HepG2 (cell line): ENCODE measurements around the gene MRM2. TPM values are rescaled to one million over a fixed set of nuclear protein-coding genes. Genes with fewer than 3 reads are reported as not detected.
A peak's percentile ranks its signal among the peaks of the same experiment; 100 is the strongest.
"Not testable (repeated sequence)": the region's sequence is repeated elsewhere in the genome, so short reads cannot be mapped to it uniquely, and the experiment has no call there.

Experiments
- ATAC-seq: fragments of 200-7000 bp; cut with Tn5 transposase; 3 replicates; pipeline ENCODE4 v1.9.1; 2020; ENCODE audit warnings: mild to moderate bottlenecking, moderate library complexity
- BruUV-seq: library from RNA; stranded (reverse); fragments of 400-500 nt; replicated peaks from 2 replicates; lab custom pipeline; 2021; lab: Mats Ljungman, UMichigan
- CTCF ChIA-PET: fragments of 300-600 bp; formaldehyde crosslinking; extraction: SDS; loops from one replicate; lab custom pipeline; 2021; ENCODE audit warnings: low total read pairs, inconsistent platforms, low intra/inter-chr PET ratio; lab: Yijun Ruan, JAX
- POLR2A ChIA-PET: fragments of 350-600 bp; sonication (Branson Sonifier 250); formaldehyde crosslinking; loops from one replicate; lab custom pipeline; 2020; ENCODE audit warnings: antibody characterized with exemption, inconsistent platforms; lab: Yijun Ruan, JAX
- DNase-seq: peaks from one replicate; pipeline ENCODE4 v3.0.0-alpha.2; 2015; ENCODE audit warnings: low spot score
- FAIRE-seq: peaks from 3 replicates; lab custom pipeline; 2011; peaks lifted over from hg19 to GRCh38; lab: Jason Lieb, UNC
- H2AFZ ChIP-seq: one replicate; pipeline ENCODE4 v1.6.1; 2011; ENCODE audit warnings: low read length, inconsistent platforms
- H3K27ac ChIP-seq: fragments of 300-600 bp; 3 replicates; pipeline ENCODE4 v1.8.0; 2011; ENCODE audit warnings: mixed run types, mild to moderate bottlenecking, mixed read lengths, low read length, inconsistent platforms; ENCODE audit not compliant: insufficient read depth; ENCODE audit errors: extremely low read length
- H3K27me3 ChIP-seq, 2 experiments: fragments of 200-600 bp in 1 of 2; 2 replicates in 1 of 2; 3 replicates in 1 of 2; pipeline versions ENCODE4 v1.6.0 to v1.8.0; 2011; ENCODE audit warnings: low read length in 2 of 2, mild to moderate bottlenecking in 2 of 2, moderate library complexity in 2 of 2, inconsistent platforms in 1 of 2; ENCODE audit not compliant: insufficient read depth in 2 of 2, control insufficient read depth in 1 of 2
- H3K36me3 ChIP-seq, 2 experiments: fragments of 200-600 bp in 1 of 2; replicated peaks in 1 of 2; 2 replicates in 1 of 2; 3 replicates in 1 of 2; pipeline versions ENCODE4 v1.5.1 to v1.8.0; 2011; ENCODE audit warnings: low read length in 2 of 2, inconsistent platforms in 1 of 2; ENCODE audit not compliant: insufficient read depth in 2 of 2, control insufficient read depth in 1 of 2
- H3K4me1 ChIP-seq: 2 replicates; pipeline ENCODE4 v1.5.1; 2012; ENCODE audit warnings: low read length, inconsistent platforms; ENCODE audit not compliant: insufficient read depth
- H3K4me2 ChIP-seq: 2 replicates; pipeline ENCODE4 v1.6.0; 2011; ENCODE audit warnings: low read depth, low read length, inconsistent platforms
- H3K4me3 ChIP-seq, 3 experiments: fragments of 200-600 bp in 1 of 3; sonication (generic), shearing (Covaris generic) in 1 of 3; replicated peaks in 1 of 3; 2 replicates each; pipeline ENCODE4 v1.5.1; 2011 to 2016; ENCODE audit warnings: low read length in 3 of 3, inconsistent platforms in 2 of 3, low read depth in 2 of 3, mild to moderate bottlenecking in 2 of 3, control low read depth in 1 of 3, mixed read lengths in 1 of 3; ENCODE audit not compliant: insufficient read depth in 1 of 3
- H3K79me2 ChIP-seq: one replicate; pipeline ENCODE4 v1.6.1; 2011; ENCODE audit warnings: low read length, inconsistent platforms; ENCODE audit not compliant: insufficient read depth
- H3K9ac ChIP-seq: 2 replicates; pipeline ENCODE4 v1.6.0; 2011; ENCODE audit warnings: mild to moderate bottlenecking, low read depth, low read length, inconsistent platforms; ENCODE audit not compliant: insufficient read depth
- H3K9me3 ChIP-seq: 2 replicates; pipeline ENCODE4 v1.5.1; 2012; ENCODE audit warnings: mild to moderate bottlenecking, low read length
- H4K20me1 ChIP-seq: 2 replicates; pipeline ENCODE4 v1.6.0; 2011; ENCODE audit warnings: inconsistent platforms, mild to moderate bottlenecking, low read length, moderate library complexity; ENCODE audit not compliant: insufficient read depth
- CREM ChIP-seq, 2 experiments: sonication (generic) in 1 of 2; formaldehyde crosslinking in 1 of 2; IDR thresholded peaks; 2 replicates each; pipeline versions ENCODE4 v1.4.0 to v1.6.1; 2016 to 2020; ENCODE audit warnings: antibody characterized with exemption in 1 of 2, mild to moderate bottlenecking in 1 of 2, missing genetic modification reagents in 1 of 2
- HNRNPK ChIP-seq: fragments of 200-400 bp; formaldehyde crosslinking; IDR thresholded peaks from 2 replicates; pipeline ENCODE4 v1.6.1; 2018; ENCODE audit warnings: low read length, low read depth, moderate library complexity, mild to moderate bottlenecking; ENCODE audit not compliant: poor library complexity, severe bottlenecking
- MED1 ChIP-seq: sonication (generic); formaldehyde crosslinking; IDR thresholded peaks from 2 replicates; pipeline ENCODE4 v1.4.0; 2020; ENCODE audit warnings: missing genetic modification reagents
- MNT ChIP-seq: fragments of 450-650 bp; IDR thresholded peaks from 2 replicates; pipeline ENCODE4 v1.6.1; 2016
- NCOA2 ChIP-seq: sonication (generic); formaldehyde crosslinking; IDR thresholded peaks from 2 replicates; pipeline ENCODE4 v1.8.0; 2022; ENCODE audit warnings: inconsistent platforms
- NONO ChIP-seq, 2 experiments: fragments of 450-650 bp in 1 of 2; sonication (generic) in 1 of 2; formaldehyde crosslinking in 1 of 2; IDR thresholded peaks in 1 of 2; conservative IDR thresholded peaks in 1 of 2; 2 replicates each; pipeline versions ENCODE4 v1.6.1 to v1.8.0; 2017 to 2022; ENCODE audit warnings: mild to moderate bottlenecking in 1 of 2, missing genetic modification reagents in 1 of 2, moderate library complexity in 1 of 2
- NR2F6 ChIP-seq, 2 experiments: IDR thresholded peaks; 2 replicates each; pipeline ENCODE4 v1.6.1; 2016; ENCODE audit warnings: antibody characterized with exemption in 1 of 2, mild to moderate bottlenecking in 1 of 2
- POGZ ChIP-seq: sonication (generic); formaldehyde crosslinking; IDR thresholded peaks from 2 replicates; pipeline ENCODE4 v1.4.0; 2020; ENCODE audit warnings: mild to moderate bottlenecking, missing genetic modification reagents
- SOX13 ChIP-seq, 3 experiments: fragments of 450-650 bp in 1 of 3; sonication (generic) in 1 of 3; formaldehyde crosslinking in 1 of 3; IDR thresholded peaks in 2 of 3; conservative IDR thresholded peaks in 1 of 3; 2 replicates each; pipeline versions ENCODE4 v1.5.0 to v1.6.1; 2016 to 2020; ENCODE audit warnings: antibody characterized with exemption in 1 of 3, mild to moderate bottlenecking in 1 of 3, missing compliant biosample characterization in 1 of 3, missing genetic modification reagents in 1 of 3, moderate library complexity in 1 of 3
- SOX5 ChIP-seq: IDR thresholded peaks from 2 replicates; pipeline ENCODE4 v1.6.1; 2016; ENCODE audit warnings: borderline replicate concordance
- TOPORS ChIP-seq: sonication (generic); formaldehyde crosslinking; IDR thresholded peaks from 2 replicates; pipeline ENCODE4 v1.8.0; 2023; ENCODE audit warnings: mild to moderate bottlenecking, missing genetic modification reagents
- ZBTB38 ChIP-seq: sonication (generic); formaldehyde crosslinking; IDR thresholded peaks from 2 replicates; pipeline ENCODE4 v1.5.1; 2020; ENCODE audit warnings: mild to moderate bottlenecking, missing genetic modification reagents
- ZNF20 ChIP-seq: sonication (generic); formaldehyde crosslinking; IDR thresholded peaks from 2 replicates; pipeline ENCODE4 v1.4.0; 2020; ENCODE audit warnings: mild to moderate bottlenecking, moderate library complexity, missing genetic modification reagents
- ZNF570 ChIP-seq: sonication (generic); formaldehyde crosslinking; IDR thresholded peaks from 2 replicates; pipeline ENCODE4 v1.4.0; 2020; ENCODE audit warnings: mild to moderate bottlenecking, missing genetic modification reagents, borderline replicate concordance
- ZNF674 ChIP-seq: sonication (generic); formaldehyde crosslinking; IDR thresholded peaks from 2 replicates; pipeline ENCODE4 v1.5.0; 2020; ENCODE audit warnings: low read depth, mild to moderate bottlenecking, missing genetic modification reagents
- WGBS: methylation state at CpG from one replicate; pipeline ENCODE4 v1.1.6; 2017; ENCODE audit warnings: low lambda C conversion rate; 5-methylcytosine and 5-hydroxymethylcytosine counted together
- in situ Hi-C: cut with HindIII; loops from 2 replicates; pipeline ENCODE4 v1.10.0; 2017; ENCODE audit warnings: low pct_unique_long_range_greater_than_20kb; ENCODE audit not compliant: extremely low pct_ligation_motif_present
- intact Hi-C: fragments of 100-400 bp; cut with micrococcal nuclease; formaldehyde crosslinking; loops from one replicate; pipeline ENCODE4 v1.10.0; 2022; ENCODE audit not compliant: unreplicated experiment
- polyA plus RNA-seq, 8 experiments: library from polyadenylated mRNA; depleted of rRNA in 3 of 8; stranded (reverse) in 7 of 8; unstranded in 1 of 8; fragments of >200 nt; fragmentation: Illumina TruSeq in 4 of 8; extraction: Trizol in 4 of 8; gene quantifications; 2 replicates each; pipeline versions ENCODE4 v1.2.1 to v1.2.3, GENCODE V29; 2011 to 2016; ENCODE audit warnings: low read depth in 4 of 8, missing spikeins in 1 of 8, mixed read lengths in 1 of 8; ENCODE audit not compliant: insufficient read depth in 1 of 8
- total RNA-seq, 5 experiments: library from RNA; depleted of rRNA; stranded (reverse); fragments of >200 nt; fragmentation: Illumina TruSeq; extraction: Trizol; gene quantifications; 2 replicates each; pipeline ENCODE4 v1.2.3, GENCODE V29; 2016; ENCODE audit warnings: low read depth in 1 of 5

Gene MRM2
- total and polyA plus RNA-seq, 2 of the 13 experiments (the other 11 are each of a cell fraction or from before 2014, with no cell fraction given), result 13.2 to 34.2 TPM

DNA sequence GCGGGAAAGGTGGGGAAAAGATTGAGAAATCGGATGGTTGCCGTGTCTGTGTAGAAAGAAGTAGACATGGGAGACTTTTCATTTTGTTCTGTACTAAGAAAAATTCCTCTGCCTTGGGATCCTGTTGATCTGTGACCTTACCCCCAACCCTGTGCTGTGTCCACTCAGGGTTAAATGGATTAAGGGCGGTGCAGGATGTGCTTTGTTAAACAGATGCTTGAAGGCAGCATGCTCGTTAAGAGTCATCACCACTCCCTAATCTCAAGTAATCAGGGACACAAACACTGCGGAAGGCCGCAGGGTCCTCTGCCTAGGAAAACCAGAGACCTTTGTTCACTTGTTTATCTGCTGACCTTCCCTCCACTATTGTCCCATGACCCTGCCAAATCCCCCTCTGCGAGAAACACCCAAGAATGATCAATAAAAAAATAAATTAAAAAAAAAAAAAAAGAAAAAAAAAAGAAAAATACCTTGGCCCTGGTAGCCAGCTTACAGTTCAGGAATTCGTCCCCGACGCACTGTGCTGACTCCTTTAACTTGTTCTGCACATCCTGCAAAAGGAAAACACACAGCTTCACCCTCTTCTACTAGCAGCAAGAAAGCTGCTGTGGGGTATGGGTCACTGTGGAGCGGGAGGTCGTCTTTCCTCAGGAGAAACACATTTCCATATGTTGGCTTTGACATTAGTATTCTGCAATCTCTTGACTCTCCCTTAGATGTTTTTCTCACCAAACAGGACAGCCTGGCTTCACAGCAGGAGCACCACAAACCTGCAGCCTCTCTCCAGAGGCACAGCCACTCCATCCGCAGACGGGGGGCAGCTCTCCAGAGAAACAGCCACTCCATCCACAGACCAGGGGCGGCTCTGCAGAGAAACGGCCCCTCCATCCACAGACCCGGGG lies 27.3 kb upstream of the MRM2 start (continued):
- TF ChIP-seq NR2F6 (IDR thresholded peaks at IDR 0.05) (peak; percentile 58; the same call in 1 of the 2 replicates), NR2F6 (CRISPR knock-in tag; IDR thresholded peaks at IDR 0.05) (peak; percentile 58; the same call in 1 of the 2 replicates), SOX13 (CRISPR knock-in tag; conservative IDR thresholded peaks at IDR 0.05 in 1 of 2, IDR thresholded peaks at IDR 0.05 in 1 of 2) (peak in 1 of 2 experiments; percentile 79; a peak in 2 of 4 replicates), NCOA2 (CRISPR knock-in tag) (0 out of 2 replicates have a peak, but pooled peaks have one; percentile 20)
- TF ChIP-seq SOX13 (IDR thresholded peaks at IDR 0.05), result not testable (repeated sequence)

GRCh38 chr7:2266911-2267310 lies 24.9 kb upstream of the MRM2 start:
- intact Hi-C loops, result loop anchor here (1.0 kb wide), 1 partner anchor 20 kb away; no protein-coding TSS in a partner anchor
- H3K36me3 ChIP-seq, result peaks cover 8 to 23% of the 10 kb centered on the region in 2 experiments; a peak in 4 of 5 replicates
- ATAC-seq (peak; percentile 18; the same call in 2 of the 3 replicates), DNase-seq (no peak), FAIRE-seq (no peak)
- in situ Hi-C loops, result no loop called here
- BruUV-seq, result no TSS peak
- no peaks in the 10 kb centered on the region for H3K79me2 ChIP-seq
- no peak overlapping the region for H2AFZ ChIP-seq
- ChIA-PET POLR2A (no interaction called here), CTCF (no interaction called here)
- peaks cover 37% of the 10 kb centered on the region for H3K4me1 ChIP-seq
- H3K9ac ChIP-seq, result no peak overlapping the region
- no peaks in the 10 kb centered on the region for H4K20me1 ChIP-seq
- H3K27ac ChIP-seq, result no peak overlapping the region
- H3K4me3 ChIP-seq, result no peak overlapping the region
- WGBS, result 69% methylated on average over 10 of the region's 10 CpGs
- no peaks in the 10 kb centered on the region for H3K27me3 ChIP-seq
- H3K4me2 ChIP-seq, result no peak overlapping the region
- no peaks in the 10 kb centered on the region for H3K9me3 ChIP-seq
- TF ChIP-seq NONO (IDR thresholded peaks at IDR 0.05) (no peak), NONO (CRISPR knock-in tag; conservative IDR thresholded peaks at IDR 0.05) (no peak), HNRNPK (peak; percentile 74), ZBTB38 (CRISPR knock-in tag) (peak; percentile 49), SOX5 (CRISPR knock-in tag) (no peak), MNT (no peak), TOPORS (CRISPR knock-in tag) (no peak), MED1 (CRISPR knock-in tag) (no peak), ZNF20 (CRISPR knock-in tag) (no peak), ZNF570 (CRISPR knock-in tag) (no peak), POGZ (CRISPR knock-in tag) (no peak), CREM (IDR thresholded peaks at IDR 0.05) (no peak), CREM (CRISPR knock-in tag; IDR thresholded peaks at IDR 0.05) (no peak), ZNF674 (CRISPR knock-in tag) (no peak)
